GM12892 (cell line): ENCODE results near the gene CBLB.

ENCODE experiments used
- POLR2A ChIP-seq: IDR thresholded peaks from 2 replicates; pipeline ENCODE4 v1.6.1; 2011; ENCODE audit warnings: low read depth, low read length, control low read depth
- POLR2AphosphoS5 ChIP-seq: IDR thresholded peaks from 2 replicates; pipeline ENCODE4 v1.6.1; 2011; ENCODE audit warnings: low read depth, low read length, control low read depth
- TAF1 ChIP-seq: IDR thresholded peaks from 2 replicates; pipeline ENCODE4 v1.6.1; 2011; ENCODE audit warnings: low read depth, mild to moderate bottlenecking, control low read depth, low read length, borderline replicate concordance

GRCh38 chr3:105885256-105885655 lies 16.4 kb upstream of the CBLB start:
- TF ChIP-seq POLR2A (no peak), TAF1 (no peak), POLR2AphosphoS5 (no peak)
